ENCODE data around the gene SLC43A3. TPM values are rescaled to one million over a fixed set of nuclear protein-coding genes. Genes with fewer than 3 reads are reported as not detected.

SLC43A3 gene
- polyA plus RNA-seq, 3 donors = 9.9 to 51.2 (median 40.7) TPM

Other genes starting within 250 kb of the SLC43A3 start
- under 1 TPM in 2 of 3 donors, not detected in 1; 0.10 to 0.18 TPM for gene LRRC55, start 245.2 kb downstream of the SLC43A3 start, polyA plus RNA-seq
- gene APLNR, start 189.9 kb downstream of the SLC43A3 start, polyA plus RNA-seq = 1 to 10 TPM in 1 of 3 donors, under 1 TPM in 2; 0.34 to 5.9 (median 0.78) TPM
- 100 to 1,000 TPM in 2 of 3 donors, 10 to 100 TPM in 1; 69.8 to 237 (median 176) TPM for gene TNKS1BP1, start 102.2 kb downstream of the SLC43A3 start, polyA plus RNA-seq
- 10 to 100 TPM; 57.0 to 63.0 (median 60.1) TPM for gene SSRP1, start 91.2 kb downstream of the SLC43A3 start, polyA plus RNA-seq
- gene P2RX3, start 88.8 kb downstream of the SLC43A3 start, polyA plus RNA-seq = under 1 TPM in 1 of 3 donors, not detected in 2; 0.02 TPM
- not detected for gene PRG3, start 46.0 kb downstream of the SLC43A3 start, polyA plus RNA-seq
- under 1 TPM; 0.13 to 0.79 (median 0.13) TPM for gene PRG2, start 36.5 kb downstream of the SLC43A3 start, polyA plus RNA-seq
- 1 to 10 TPM in 2 of 3 donors, under 1 TPM in 1; 0.56 to 2.1 (median 1.4) TPM for gene RTN4RL2, start 33.4 kb upstream of the SLC43A3 start, polyA plus RNA-seq
- 100 to 1,000 TPM in 1 of 3 donors, 10 to 100 TPM in 1, 1 to 10 TPM in 1; 9.8 to 155 (median 16.0) TPM for gene SLC43A1, start 88.6 kb upstream of the SLC43A3 start, polyA plus RNA-seq
- gene TIMM10, start 103.6 kb upstream of the SLC43A3 start, polyA plus RNA-seq = 10 to 100 TPM; 32.4 to 67.7 (median 57.2) TPM
- gene SMTNL1, start 110.5 kb upstream of the SLC43A3 start, polyA plus RNA-seq = under 1 TPM in 1 of 3 donors, not detected in 2; 0.07 TPM
- 100 to 1,000 TPM in 1 of 3 donors, 10 to 100 TPM in 2; 20.1 to 111 (median 38.6) TPM for gene UBE2L6, start 140.6 kb upstream of the SLC43A3 start, polyA plus RNA-seq
- 100 to 1,000 TPM; 163 to 672 (median 549) TPM for gene SERPING1, start 170.6 kb upstream of the SLC43A3 start, polyA plus RNA-seq
- gene YPEL4, start 222.8 kb upstream of the SLC43A3 start, polyA plus RNA-seq = 1 to 10 TPM in 1 of 3 donors, under 1 TPM in 2; 0.17 to 3.5 (median 0.58) TPM
- 10 to 100 TPM in 1 of 3 donors, 1 to 10 TPM in 2; 5.5 to 13.6 (median 6.1) TPM for gene CLP1, start 230.6 kb upstream of the SLC43A3 start, polyA plus RNA-seq
- gene ZDHHC5, start 241.0 kb upstream of the SLC43A3 start, polyA plus RNA-seq = 10 to 100 TPM; 17.5 to 34.6 (median 18.0) TPM